ENCODE results near the gene NR1H2.

GRCh38 chr19:50431343-50432220 lies 55.3 kb downstream of the NR1H2 start:
- TF ChIP-seq TAF1 (IDR thresholded peaks at IDR 0.05; ENCODE audit: borderline replicate concordance, low read depth, low read length): peak; percentile 55; the same call in 1 of the 2 replicates
- TF ChIP-seq POLR2AphosphoS5 (IDR thresholded peaks at IDR 0.05; ENCODE audit: low read depth, low read length): peak; percentile 37; the same call in 1 of the 2 replicates

Measured in GM12892 (cell line).